HG02610 (cell line): ENCODE results near the gene RFX3.
A peak's percentile ranks its signal among the peaks of the same experiment; 100 is the strongest.

Source experiments
- ATAC-seq: cut with Tn5 transposase; IDR thresholded peaks from one replicate; pipeline ENCODE4 v1.9.1; 2021; ENCODE audit warnings: mild to moderate bottlenecking, moderate library complexity; ENCODE audit not compliant: unreplicated experiment

RFX3 gene

GRCh38 chr9:3436629-3437420, 89.0 kb downstream of the RFX3 start:
- no peak for ATAC-seq

- no peak for ATAC-seq
Measured at GRCh38 chr9:3435732-3436131, 90.1 kb downstream of the RFX3 start.

GRCh38 chr9:3434594-3434993, 91.2 kb downstream of the RFX3 start:
- ATAC-seq, result no peak

GRCh38 chr9:3433754-3434153, 92.0 kb downstream of the RFX3 start:
- no peak for ATAC-seq

- ATAC-seq, result no peak
Measured at GRCh38 chr9:3433066-3433465, 92.7 kb downstream of the RFX3 start.

- ATAC-seq, result no peak
Measured at GRCh38 chr9:3431890-3432289, 93.9 kb downstream of the RFX3 start.

- no peak for ATAC-seq
Measured at GRCh38 chr9:3419893-3420292, 105.9 kb downstream of the RFX3 start.

GRCh38 chr9:3415906-3416305, 109.9 kb downstream of the RFX3 start:
- ATAC-seq, result no peak

GRCh38 chr9:3413984-3414383, 111.8 kb downstream of the RFX3 start:
- ATAC-seq, result no peak

GRCh38 chr9:3410461-3410860, 115.3 kb downstream of the RFX3 start:
- ATAC-seq, result no peak

GRCh38 chr9:3409453-3409852, 116.3 kb downstream of the RFX3 start:
- no peak for ATAC-seq

- ATAC-seq, result no peak
Measured at GRCh38 chr9:3403315-3403714, 122.5 kb downstream of the RFX3 start.

GRCh38 chr9:3401221-3401954, 124.4 kb downstream of the RFX3 start:
- ATAC-seq, result no peak

- peak; percentile 69 for ATAC-seq
Measured at GRCh38 chr9:3398232-3398648, 127.6 kb downstream of the RFX3 start.

GRCh38 chr9:3397766-3398165, 128.0 kb downstream of the RFX3 start:
- peak; percentile 51 for ATAC-seq

- ATAC-seq, result no peak
Measured at GRCh38 chr9:3391414-3391813, 134.4 kb downstream of the RFX3 start.

GRCh38 chr9:3386753-3387152, 139.0 kb downstream of the RFX3 start:
- ATAC-seq, result no peak

GRCh38 chr9:3385871-3386270, 139.9 kb downstream of the RFX3 start:
- peak; percentile 99 for ATAC-seq

GRCh38 chr9:3371842-3372241, 154.0 kb downstream of the RFX3 start:
- ATAC-seq, result no peak

GRCh38 chr9:3370715-3371114, 155.1 kb downstream of the RFX3 start:
- no peak for ATAC-seq

- ATAC-seq, result no peak
Measured at GRCh38 chr9:3367185-3367584, 158.6 kb downstream of the RFX3 start.

GRCh38 chr9:3361689-3362392, 164.0 kb downstream of the RFX3 start:
- no peak for ATAC-seq
